BE2C (cell line): Measurements from ENCODE around the gene PEMT.

Experiments used
- DNase-seq: peaks from one replicate; pipeline ENCODE4 v3.0.0-alpha.2; 2020
- H3K27me3 ChIP-seq: fragments of 250-450 bp; sonication (Bioruptor Pico); 2 replicates; pipeline ENCODE4 v1.5.1; 2020; ENCODE audit warnings: mild to moderate bottlenecking
- H3K36me3 ChIP-seq: fragments of 250-450 bp; sonication (Bioruptor Pico); 2 replicates; pipeline ENCODE4 v1.5.1; 2020; ENCODE audit warnings: mild to moderate bottlenecking
- H3K4me1 ChIP-seq: fragments of 250-450 bp; sonication (Bioruptor Pico); 2 replicates; pipeline ENCODE4 v1.5.1; 2020
- H3K4me3 ChIP-seq: 2 replicates; pipeline ENCODE4 v1.5.1; 2011; ENCODE audit warnings: low read depth, low read length
- H3K9me3 ChIP-seq: fragments of 250-450 bp; sonication (Bioruptor Pico); 2 replicates; pipeline ENCODE4 v1.5.1; 2020
- TF ChIP-seq, protein P1 (sequence below): IDR thresholded peaks from 2 replicates; pipeline ENCODE4 v1.5.1; 2012; ENCODE audit warnings: mild to moderate bottlenecking, low read depth, low read length

PEMT gene

DNA sequence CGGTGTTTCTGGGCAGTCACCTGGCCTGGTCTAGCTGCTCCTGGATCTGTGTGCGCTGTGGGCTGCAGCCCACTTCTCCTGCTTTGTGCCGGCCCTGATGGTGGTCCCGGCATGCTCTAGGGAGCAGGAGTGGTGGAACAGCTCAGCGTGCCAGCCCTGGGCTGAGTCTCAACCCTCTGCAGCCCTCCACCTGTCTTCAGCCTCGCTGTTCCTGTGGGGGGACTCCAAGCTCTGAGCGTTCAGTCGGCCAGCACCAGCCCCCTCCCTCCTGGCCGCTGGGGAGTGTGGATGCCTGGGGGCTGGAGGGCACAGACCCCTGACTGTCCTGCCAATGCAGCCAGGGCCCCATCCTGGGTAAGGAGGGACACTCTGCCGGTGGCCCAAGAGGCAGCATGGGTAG, 71.6 kb downstream of the PEMT start:
- TF ChIP-seq, protein P1, sequence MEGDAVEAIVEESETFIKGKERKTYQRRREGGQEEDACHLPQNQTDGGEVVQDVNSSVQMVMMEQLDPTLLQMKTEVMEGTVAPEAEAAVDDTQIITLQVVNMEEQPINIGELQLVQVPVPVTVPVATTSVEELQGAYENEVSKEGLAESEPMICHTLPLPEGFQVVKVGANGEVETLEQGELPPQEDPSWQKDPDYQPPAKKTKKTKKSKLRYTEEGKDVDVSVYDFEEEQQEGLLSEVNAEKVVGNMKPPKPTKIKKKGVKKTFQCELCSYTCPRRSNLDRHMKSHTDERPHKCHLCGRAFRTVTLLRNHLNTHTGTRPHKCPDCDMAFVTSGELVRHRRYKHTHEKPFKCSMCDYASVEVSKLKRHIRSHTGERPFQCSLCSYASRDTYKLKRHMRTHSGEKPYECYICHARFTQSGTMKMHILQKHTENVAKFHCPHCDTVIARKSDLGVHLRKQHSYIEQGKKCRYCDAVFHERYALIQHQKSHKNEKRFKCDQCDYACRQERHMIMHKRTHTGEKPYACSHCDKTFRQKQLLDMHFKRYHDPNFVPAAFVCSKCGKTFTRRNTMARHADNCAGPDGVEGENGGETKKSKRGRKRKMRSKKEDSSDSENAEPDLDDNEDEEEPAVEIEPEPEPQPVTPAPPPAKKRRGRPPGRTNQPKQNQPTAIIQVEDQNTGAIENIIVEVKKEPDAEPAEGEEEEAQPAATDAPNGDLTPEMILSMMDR: no peak
- H3K36me3 ChIP-seq: no peaks in the 10 kb centered on the region
- H3K27me3 ChIP-seq: no peaks in the 10 kb centered on the region
- no peaks in the 10 kb centered on the region for H3K9me3 ChIP-seq
- H3K4me3 ChIP-seq: no peak overlapping the region
- H3K4me1 ChIP-seq: peaks cover 6% of the 10 kb centered on the region; the same call in 1 of the 2 replicates
- no peak for DNase-seq

DNA sequence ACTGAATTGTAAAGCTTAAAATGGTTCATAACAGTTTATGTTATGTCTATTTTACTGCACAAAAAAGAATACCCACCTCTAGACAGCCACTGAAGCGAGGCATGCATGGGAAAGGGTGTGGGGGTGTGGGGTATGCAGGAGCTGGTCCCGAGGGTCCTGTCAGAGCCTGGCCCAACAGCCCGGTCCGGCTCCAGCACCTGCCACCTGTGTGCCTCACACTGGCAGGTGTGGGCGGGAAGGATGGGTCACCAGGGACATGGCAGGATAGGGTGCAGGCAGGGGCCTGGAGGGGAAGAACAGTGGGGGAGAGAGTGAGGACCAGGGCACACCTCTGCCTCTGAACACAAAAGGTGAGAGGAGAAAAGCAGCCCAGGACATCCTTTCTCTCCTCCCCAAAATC, 72.6 kb downstream of the PEMT start:
- H3K4me1 ChIP-seq: peaks cover 6% of the 10 kb centered on the region; the same call in 1 of the 2 replicates
- DNase-seq: no peak
- TF ChIP-seq, protein P1: no peak
- H3K27me3 ChIP-seq: no peaks in the 10 kb centered on the region
- H3K4me3 ChIP-seq: no peak overlapping the region
- no peaks in the 10 kb centered on the region for H3K36me3 ChIP-seq
- H3K9me3 ChIP-seq: no peaks in the 10 kb centered on the region

DNA sequence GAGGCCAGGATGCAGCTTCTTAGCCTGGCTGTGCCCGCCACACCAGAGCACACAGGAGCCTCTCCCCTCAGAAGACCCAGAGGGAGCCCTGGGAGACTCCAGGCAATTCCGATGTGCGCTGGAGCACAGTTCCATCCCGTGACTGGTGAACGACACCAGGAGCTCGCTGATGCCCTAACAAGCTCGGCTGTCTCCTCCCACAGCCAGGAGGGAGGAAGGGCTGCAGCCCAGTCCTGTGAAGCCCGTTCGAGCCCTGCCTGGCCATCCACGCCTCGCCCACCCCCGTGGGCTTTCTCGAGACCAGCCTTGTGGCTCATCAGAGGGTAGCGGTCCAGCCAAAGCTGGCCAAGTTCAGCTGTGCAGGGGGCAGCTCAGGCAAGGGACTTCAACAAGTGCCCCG, 73.5 kb downstream of the PEMT start:
- TF ChIP-seq, protein P1: no peak
- no peak for DNase-seq
- Histone ChIP-seq H3K27me3 (no peaks in the 10 kb centered on the region), H3K4me3 (no peak overlapping the region), H3K36me3 (no peaks in the 10 kb centered on the region), H3K9me3 (no peaks in the 10 kb centered on the region), H3K4me1 (peaks cover 6% of the 10 kb centered on the region; the same call in 1 of the 2 replicates)

DNA sequence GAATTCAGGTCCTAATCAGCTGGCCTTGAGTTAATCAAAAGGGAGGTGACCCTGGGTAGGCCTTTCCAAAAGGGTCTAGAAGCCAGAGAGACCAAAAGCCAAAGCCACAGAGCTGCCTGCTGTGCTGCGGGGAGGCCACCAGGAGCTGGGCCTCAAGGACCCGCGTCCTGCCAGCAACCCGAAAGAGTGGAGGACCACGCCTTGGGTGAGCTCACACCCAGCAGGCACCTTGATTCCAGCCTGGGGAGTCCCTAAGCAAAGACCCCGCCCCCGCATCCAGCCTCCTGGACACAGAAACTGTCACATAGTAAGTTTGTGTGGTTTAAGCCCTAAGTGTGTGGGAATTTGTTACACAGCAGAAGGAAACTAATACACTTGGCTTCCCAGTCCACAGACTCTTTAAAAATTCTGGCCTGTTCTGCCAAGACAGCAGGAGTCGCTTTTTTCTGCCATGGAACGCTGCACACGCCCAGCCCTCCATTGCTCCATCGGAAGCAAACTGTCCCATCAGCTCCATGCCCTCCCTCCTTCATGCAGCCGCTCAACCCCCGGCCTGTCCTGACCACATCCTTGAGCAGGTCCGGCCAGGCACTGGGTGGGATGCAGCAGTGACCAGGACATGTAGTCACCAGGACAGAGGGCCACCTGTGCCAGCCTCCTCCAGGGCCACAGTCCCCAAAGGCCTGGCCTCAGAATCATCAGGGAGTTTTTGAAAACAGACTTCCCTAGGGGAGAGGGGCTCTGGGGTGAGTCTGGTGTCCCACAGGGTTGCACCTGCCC, 74.4 kb downstream of the PEMT start:
- Histone ChIP-seq H3K4me1 (no peaks in the 10 kb centered on the region; the same call in 1 of the 2 replicates), H3K27me3 (no peaks in the 10 kb centered on the region), H3K4me3 (no peak overlapping the region), H3K36me3 (no peaks in the 10 kb centered on the region), H3K9me3 (no peaks in the 10 kb centered on the region)
- no peak for DNase-seq
- TF ChIP-seq, protein P1: no peak

DNA sequence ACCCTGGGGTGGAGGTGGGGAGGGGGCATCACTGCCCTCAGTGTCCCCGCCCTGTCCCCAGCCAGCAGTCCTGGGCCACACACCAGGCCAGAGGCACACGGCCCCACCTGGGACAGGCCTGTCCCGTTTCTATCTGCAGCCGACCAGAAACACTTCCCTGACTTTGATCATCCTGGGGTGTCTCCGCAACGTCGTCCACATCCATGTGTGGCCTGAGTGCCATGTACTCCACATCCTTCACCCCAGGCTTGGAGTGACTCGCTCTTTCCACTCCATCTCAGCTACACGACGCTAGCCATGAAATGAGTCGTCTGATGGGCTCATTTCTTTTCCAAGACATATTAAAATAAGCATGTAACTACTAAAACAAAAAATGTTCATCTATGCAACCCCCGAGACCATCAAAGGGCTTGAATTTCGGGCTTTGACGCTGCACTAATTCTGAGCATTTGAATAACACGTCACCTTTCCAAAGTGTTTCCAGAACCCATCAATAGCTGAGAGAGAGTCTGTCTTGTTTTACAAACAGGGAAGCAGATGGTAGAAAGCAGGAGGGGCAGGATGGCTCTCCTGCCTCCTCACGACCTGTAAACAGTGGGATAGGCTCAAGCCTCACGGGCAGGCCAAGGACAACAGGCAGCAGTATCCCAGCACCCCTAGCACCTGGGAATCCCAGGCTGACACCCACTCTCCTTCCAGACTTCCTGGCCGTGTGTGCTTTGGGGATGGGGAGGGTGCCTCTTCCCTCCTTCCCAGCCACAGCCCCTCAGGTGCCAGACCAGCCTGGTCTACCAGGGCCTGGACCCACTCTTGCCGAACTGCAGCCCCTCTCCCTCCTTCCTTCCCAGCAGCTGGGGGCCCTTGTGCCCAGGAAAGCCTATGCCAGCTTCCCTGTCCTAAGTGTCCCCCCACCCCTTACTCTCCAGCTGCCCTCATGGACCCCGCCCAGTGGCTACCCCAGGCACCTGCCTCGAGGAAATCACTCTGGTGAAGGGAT, 75.3 kb downstream of the PEMT start:
- Histone ChIP-seq H3K4me3 (no peak overlapping the region), H3K27me3 (no peaks in the 10 kb centered on the region), H3K36me3 (no peaks in the 10 kb centered on the region), H3K4me1 (no peaks in the 10 kb centered on the region; the same call in 1 of the 2 replicates), H3K9me3 (no peaks in the 10 kb centered on the region)
- TF ChIP-seq, protein P1: no peak
- no peak for DNase-seq
